GM12878 (cell line): ENCODE measurements around the gene TMEM263.

Experiments
- CBFB ChIP-seq: IDR thresholded peaks from 2 replicates; pipeline ENCODE4 v1.6.1; 2016; ENCODE audit warnings: antibody characterized with exemption, low read depth
- CTCF ChIP-seq, 3 experiments: IDR thresholded peaks in 2 of 3; conservative IDR thresholded peaks in 1 of 3; 2 replicates each; pipeline ENCODE4 v1.5.1; 2011; ENCODE audit warnings: low read depth in 3 of 3, low read length in 3 of 3, mild to moderate bottlenecking in 3 of 3, control low read depth in 2 of 3, moderate library complexity in 2 of 3, inconsistent platforms in 1 of 3, mixed read lengths in 1 of 3; ENCODE audit not compliant: control insufficient read depth in 2 of 3, insufficient read depth in 1 of 3; ENCODE audit errors: extremely low read depth in 1 of 3
- DPF2 ChIP-seq: fragments of 450-650 bp; IDR thresholded peaks from 2 replicates; pipeline ENCODE4 v1.6.1; 2017; ENCODE audit warnings: mild to moderate bottlenecking
- EP300 ChIP-seq, 2 experiments: fragments of 150-350 bp in 1 of 2; IDR thresholded peaks; 2 replicates each; pipeline ENCODE4 v1.6.1; 2011 to 2012; ENCODE audit warnings: low read depth in 2 of 2, low read length in 2 of 2, borderline replicate concordance in 1 of 2, improper control_type of control experiment in 1 of 2, inconsistent platforms in 1 of 2; ENCODE audit not compliant: control insufficient read depth in 1 of 2
- FOXM1 ChIP-seq: IDR thresholded peaks from 2 replicates; pipeline ENCODE4 v1.6.1; 2012; ENCODE audit warnings: low read depth, mild to moderate bottlenecking, inconsistent platforms, low read length, moderate library complexity
- GABPA ChIP-seq: IDR thresholded peaks from 2 replicates; pipeline ENCODE4 v1.6.1; 2014; ENCODE audit warnings: antibody characterized with exemption, low read depth, mild to moderate bottlenecking, inconsistent platforms
- HCFC1 ChIP-seq: fragments of 150-350 bp; IDR thresholded peaks from 2 replicates; pipeline ENCODE4 v1.6.1; 2014; ENCODE audit warnings: low read length
- KAT2A ChIP-seq: conservative IDR thresholded peaks from 2 replicates; pipeline ENCODE4 v1.6.1; 2011; ENCODE audit warnings: low read depth, low read length; ENCODE audit not compliant: control insufficient read depth
- POLR2A ChIP-seq: IDR thresholded peaks from 2 replicates; pipeline ENCODE4 v1.6.1; 2011; ENCODE audit warnings: low read depth, mild to moderate bottlenecking, low read length
- POLR2AphosphoS5 ChIP-seq: IDR thresholded peaks from 2 replicates; pipeline ENCODE4 v1.6.1; 2011; ENCODE audit warnings: mild to moderate bottlenecking, low read length, inconsistent platforms
- SIX5 ChIP-seq: IDR thresholded peaks from 2 replicates; pipeline ENCODE4 v1.6.1; 2011; ENCODE audit warnings: mild to moderate bottlenecking, low read depth, low read length, moderate library complexity; ENCODE audit not compliant: severe bottlenecking
- TAF1 ChIP-seq: IDR thresholded peaks from 2 replicates; pipeline ENCODE4 v1.6.1; 2011; ENCODE audit warnings: mild to moderate bottlenecking, low read depth, low read length, borderline replicate concordance
- TARDBP ChIP-seq: IDR thresholded peaks from 2 replicates; pipeline ENCODE4 v1.6.1; 2016; ENCODE audit warnings: borderline replicate concordance
- TF ChIP-seq, protein P1 (sequence below): fragments of 450-650 bp; IDR thresholded peaks from 2 replicates; pipeline ENCODE4 v1.6.1; 2017; ENCODE audit warnings: mild to moderate bottlenecking

- TF ChIP-seq HCFC1 = no peak
- no peak for TF ChIP-seq DPF2
- no peak for TF ChIP-seq TAF1
- no peak for TF ChIP-seq SIX5
- no peak for TF ChIP-seq CTCF (IDR thresholded peaks at IDR 0.05 in 2 of 3, conservative IDR thresholded peaks at IDR 0.05 in 1 of 3; ENCODE audit: control insufficient read depth in 2 of 3, extremely low read depth in 1 of 3, insufficient read depth in 1 of 3, low read depth in 3 of 3, low read length in 3 of 3)
- TF ChIP-seq POLR2A = no peak
- no peak for TF ChIP-seq POLR2AphosphoS5
- TF ChIP-seq CBFB = no peak
- TF ChIP-seq GABPA = no peak
- TF ChIP-seq, protein P1, sequence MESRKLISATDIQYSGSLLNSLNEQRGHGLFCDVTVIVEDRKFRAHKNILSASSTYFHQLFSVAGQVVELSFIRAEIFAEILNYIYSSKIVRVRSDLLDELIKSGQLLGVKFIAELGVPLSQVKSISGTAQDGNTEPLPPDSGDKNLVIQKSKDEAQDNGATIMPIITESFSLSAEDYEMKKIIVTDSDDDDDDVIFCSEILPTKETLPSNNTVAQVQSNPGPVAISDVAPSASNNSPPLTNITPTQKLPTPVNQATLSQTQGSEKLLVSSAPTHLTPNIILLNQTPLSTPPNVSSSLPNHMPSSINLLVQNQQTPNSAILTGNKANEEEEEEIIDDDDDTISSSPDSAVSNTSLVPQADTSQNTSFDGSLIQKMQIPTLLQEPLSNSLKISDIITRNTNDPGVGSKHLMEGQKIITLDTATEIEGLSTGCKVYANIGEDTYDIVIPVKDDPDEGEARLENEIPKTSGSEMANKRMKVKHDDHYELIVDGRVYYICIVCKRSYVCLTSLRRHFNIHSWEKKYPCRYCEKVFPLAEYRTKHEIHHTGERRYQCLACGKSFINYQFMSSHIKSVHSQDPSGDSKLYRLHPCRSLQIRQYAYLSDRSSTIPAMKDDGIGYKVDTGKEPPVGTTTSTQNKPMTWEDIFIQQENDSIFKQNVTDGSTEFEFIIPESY = no peak
- no peak for TF ChIP-seq TARDBP
- no peak for TF ChIP-seq KAT2A
- no peak for TF ChIP-seq FOXM1
- TF ChIP-seq EP300 (IDR thresholded peaks at IDR 0.05; ENCODE audit: borderline replicate concordance in 1 of 2, control insufficient read depth in 1 of 2, low read depth in 2 of 2, low read length in 2 of 2) = no peak
Measured at GRCh38 chr12:106953352-106954250, 2.1 kb upstream of the TMEM263 start.
